NB4 (cell line): ENCODE measurements around the gene SLC7A4.

Experiments
- CTCF ChIP-seq: IDR thresholded peaks from one replicate; pipeline ENCODE4 v1.5.1; 2012; ENCODE audit warnings: low read depth, low read length
- POLR2A ChIP-seq: IDR thresholded peaks from 2 replicates; pipeline ENCODE4 v1.6.1; 2011; ENCODE audit warnings: mild to moderate bottlenecking; ENCODE audit not compliant: insufficient read length; ENCODE audit errors: extremely low read depth

GRCh38 chr22:20994128-20994901 is 38.0 kb downstream of the SLC7A4 start:
- TF ChIP-seq CTCF (no peak), POLR2A (no peak)
